SK-N-SH treated with all-trans-retinoic acid at 6 μM for 48 hours (cell line): ENCODE results near the gene PCDHB12.

ENCODE experiments used
- ARNTL ChIP-seq: fragments of 450-650 bp; formaldehyde crosslinking; IDR thresholded peaks from 2 replicates; pipeline ENCODE4 v1.5.0; 2020; ENCODE audit warnings: low read depth, mild to moderate bottlenecking, moderate library complexity, borderline replicate concordance
- CSRNP3 ChIP-seq: fragments of 250-450 bp; sonication (Bioruptor Pico); IDR thresholded peaks from 2 replicates; pipeline ENCODE4 v1.5.1; 2021; ENCODE audit warnings: mild to moderate bottlenecking, moderate library complexity
- ISL1 ChIP-seq: fragments of 250-450 bp; sonication (Bioruptor Pico); IDR thresholded peaks from 2 replicates; pipeline ENCODE4 v2.1.2; 2022; ENCODE audit warnings: mild to moderate bottlenecking, moderate library complexity
- PATZ1 ChIP-seq: fragments of 250-450 bp; sonication (Bioruptor Pico); IDR thresholded peaks from 2 replicates; pipeline ENCODE4 v1.8.0; 2020; ENCODE audit warnings: mild to moderate bottlenecking, moderate library complexity, borderline replicate concordance
- RARB ChIP-seq: fragments of 250-450 bp; sonication (Bioruptor Pico); IDR thresholded peaks from 2 replicates; pipeline ENCODE4 v1.8.0; 2021; ENCODE audit warnings: mild to moderate bottlenecking, moderate library complexity
- TCF4 ChIP-seq: fragments of 250-450 bp; sonication (Bioruptor Pico); IDR thresholded peaks from 2 replicates; pipeline ENCODE4 v1.8.0; 2021; ENCODE audit warnings: mild to moderate bottlenecking, moderate library complexity, borderline replicate concordance
- ZFP3 ChIP-seq: fragments of 250-450 bp; sonication (Bioruptor Pico); IDR thresholded peaks from 2 replicates; pipeline ENCODE4 v1.5.0; 2020; ENCODE audit warnings: mild to moderate bottlenecking, moderate library complexity
- ZNF70 ChIP-seq: fragments of 450-650 bp; formaldehyde crosslinking; IDR thresholded peaks from 2 replicates; pipeline ENCODE4 v1.5.0; 2020; ENCODE audit warnings: mild to moderate bottlenecking, moderate library complexity
- TF ChIP-seq, protein P1 (sequence below): fragments of 250-450 bp; sonication (Bioruptor Pico); IDR thresholded peaks from 2 replicates; pipeline ENCODE4 v1.5.1; 2020; ENCODE audit warnings: low read depth, mild to moderate bottlenecking, moderate library complexity

DNA sequence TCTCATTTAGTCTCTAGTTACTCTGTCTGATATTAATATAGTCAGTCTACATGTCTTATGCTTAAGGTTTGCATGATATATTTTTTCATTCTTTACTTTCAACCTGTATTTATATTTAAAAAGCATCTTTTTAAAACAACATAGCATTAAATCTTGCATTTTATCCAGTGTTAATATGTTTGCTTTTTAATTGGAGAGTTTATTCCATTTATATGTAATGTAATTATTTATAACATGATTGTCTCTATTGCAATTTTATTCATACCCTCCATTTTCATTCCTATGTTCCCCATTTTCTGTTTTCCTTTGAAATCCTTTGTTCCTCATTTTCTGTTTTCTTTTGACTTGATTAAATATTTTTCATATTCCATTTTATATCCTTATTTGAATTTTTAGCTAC, 49.9 kb downstream of the PCDHB12 start:
- TF ChIP-seq ISL1 (CRISPR knock-in tag): no peak
- no peak for TF ChIP-seq RARB (CRISPR knock-in tag)
- TF ChIP-seq PATZ1 (CRISPR knock-in tag): no peak
- TF ChIP-seq ZFP3 (CRISPR knock-in tag): no peak
- TF ChIP-seq TCF4: no peak
- TF ChIP-seq ZNF70 (CRISPR knock-in tag): no peak
- no peak for TF ChIP-seq CSRNP3 (CRISPR knock-in tag)
- no peak for TF ChIP-seq ARNTL (CRISPR knock-in tag)
- TF ChIP-seq, protein P1, sequence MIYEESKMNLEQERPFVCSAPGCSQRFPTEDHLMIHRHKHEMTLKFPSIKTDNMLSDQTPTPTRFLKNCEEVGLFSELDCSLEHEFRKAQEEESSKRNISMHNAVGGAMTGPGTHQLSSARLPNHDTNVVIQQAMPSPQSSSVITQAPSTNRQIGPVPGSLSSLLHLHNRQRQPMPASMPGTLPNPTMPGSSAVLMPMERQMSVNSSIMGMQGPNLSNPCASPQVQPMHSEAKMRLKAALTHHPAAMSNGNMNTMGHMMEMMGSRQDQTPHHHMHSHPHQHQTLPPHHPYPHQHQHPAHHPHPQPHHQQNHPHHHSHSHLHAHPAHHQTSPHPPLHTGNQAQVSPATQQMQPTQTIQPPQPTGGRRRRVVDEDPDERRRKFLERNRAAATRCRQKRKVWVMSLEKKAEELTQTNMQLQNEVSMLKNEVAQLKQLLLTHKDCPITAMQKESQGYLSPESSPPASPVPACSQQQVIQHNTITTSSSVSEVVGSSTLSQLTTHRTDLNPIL (CRISPR knock-in tag): no peak
